HUES6 (cell line): ENCODE results near the gene PCBP3.

ENCODE experiments used
- H3K27ac ChIP-seq: 2 replicates; pipeline ENCODE4 v1.7.0; 2013; ENCODE audit warnings: low read depth, mild to moderate bottlenecking, low read length, inconsistent platforms
- H3K27me3 ChIP-seq: 2 replicates; pipeline ENCODE4 v1.6.1; 2013; ENCODE audit warnings: low read length; ENCODE audit not compliant: control insufficient read depth, insufficient read depth
- H3K36me3 ChIP-seq: 2 replicates; pipeline ENCODE4 v1.6.1; 2013; ENCODE audit warnings: low read length; ENCODE audit not compliant: control insufficient read depth, insufficient read depth
- H3K4me1 ChIP-seq: 2 replicates; pipeline ENCODE4 v1.6.1; 2013; ENCODE audit warnings: low read length; ENCODE audit not compliant: control insufficient read depth, insufficient read depth
- H3K4me3 ChIP-seq: 2 replicates; pipeline ENCODE4 v1.5.1; 2013; ENCODE audit warnings: low read depth, low read length
- H3K9ac ChIP-seq: one replicate; pipeline ENCODE4 v1.6.1; 2013; ENCODE audit warnings: mild to moderate bottlenecking, low read length
- H3K9me3 ChIP-seq: 2 replicates; pipeline ENCODE4 v1.6.1; 2013; ENCODE audit warnings: low read depth, low read length; ENCODE audit not compliant: control insufficient read depth, insufficient read depth

Gene PCBP3

DNA sequence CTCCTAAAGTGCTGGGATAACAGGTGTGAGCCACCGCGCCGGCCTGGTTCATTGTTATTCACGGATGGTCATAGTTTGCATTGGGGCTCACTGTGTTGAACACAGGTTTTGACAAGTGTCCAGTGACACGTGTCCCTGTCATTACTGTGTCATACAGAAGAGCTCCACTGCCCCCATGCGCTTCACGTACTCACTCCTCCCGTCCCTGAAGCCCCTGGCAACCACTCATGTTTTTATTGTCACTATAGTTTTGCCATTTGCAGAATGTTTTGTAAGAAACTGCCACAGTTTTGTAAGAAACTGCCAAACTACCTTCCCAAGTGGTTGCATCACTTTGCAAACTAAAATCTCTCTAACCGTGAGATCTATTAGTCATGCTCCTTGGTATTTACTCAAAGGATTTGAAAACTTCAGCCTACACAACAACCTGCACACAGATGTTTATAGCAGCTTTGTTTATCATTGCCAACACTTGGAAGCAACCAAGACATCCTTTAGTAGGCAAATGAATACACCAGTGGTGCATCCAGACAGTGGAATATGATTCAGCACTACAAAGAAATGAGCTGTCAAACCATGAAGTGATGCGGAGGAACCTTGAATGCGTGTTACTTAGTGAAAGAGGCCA lies 174.9 kb downstream of the PCBP3 start:
- Histone ChIP-seq H3K4me1 (peaks cover 8% of the 10 kb centered on the region; the same call in 1 of the 2 replicates), H3K27ac (no peak overlapping the region), H3K27me3 (no peaks in the 10 kb centered on the region; the same call in 1 of the 2 replicates), H3K9ac (no peak overlapping the region), H3K36me3 (no peaks in the 10 kb centered on the region), H3K9me3 (no peaks in the 10 kb centered on the region), H3K4me3 (no peak overlapping the region)

DNA sequence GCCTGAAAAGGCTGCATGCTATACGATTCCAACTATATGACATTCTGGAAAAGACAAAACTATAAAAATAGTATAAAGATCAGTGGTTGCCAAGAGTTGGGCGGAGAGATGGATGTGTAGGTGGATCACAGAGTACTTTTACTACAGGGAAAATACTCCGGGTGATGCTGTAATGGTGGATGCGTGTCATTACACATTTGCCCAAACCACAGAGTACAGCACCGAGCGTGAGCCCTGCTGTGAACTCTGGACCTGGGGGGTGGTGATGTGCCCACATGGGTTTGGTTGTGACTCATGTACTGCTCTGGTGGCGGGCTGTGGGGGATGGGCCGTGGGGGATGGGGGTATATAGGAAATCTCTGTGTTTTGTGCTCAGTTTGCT lies 175.4 kb downstream of the PCBP3 start:
- Histone ChIP-seq H3K4me1 (peaks cover 8% of the 10 kb centered on the region; the same call in 1 of the 2 replicates), H3K4me3 (no peak overlapping the region)

DNA sequence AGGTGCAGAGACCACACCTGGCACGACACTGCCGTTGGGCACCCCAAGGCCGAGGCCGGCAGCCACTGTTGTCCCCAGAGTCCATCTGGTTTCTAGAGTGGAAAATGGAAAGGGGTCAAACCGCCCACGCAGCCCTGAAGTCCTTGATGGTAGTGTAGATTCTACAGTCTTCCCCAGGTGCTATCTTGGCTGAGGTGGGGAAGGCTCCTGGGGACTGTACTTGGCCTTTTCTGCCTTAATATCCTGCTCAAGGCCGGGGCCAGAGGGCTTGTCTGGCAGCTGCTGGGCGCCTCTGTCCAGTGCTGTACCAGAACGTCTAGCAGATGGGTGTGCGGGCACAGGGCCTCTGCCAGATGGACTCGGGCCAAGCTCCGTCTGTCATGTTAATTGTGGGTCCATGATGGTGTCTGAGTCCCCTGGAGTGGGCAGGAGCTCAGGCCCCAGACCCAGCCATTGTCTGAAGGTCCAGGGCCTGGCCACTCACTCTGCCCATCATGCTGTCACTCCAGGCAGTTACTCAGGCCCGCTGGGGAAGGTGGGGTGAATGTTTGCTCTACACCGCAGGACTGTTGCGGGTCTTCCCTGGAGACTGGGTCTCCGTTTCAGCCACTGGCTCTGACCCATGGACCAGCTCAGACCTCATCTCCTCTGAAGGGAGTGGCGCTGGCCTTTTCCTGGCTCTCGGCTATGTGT lies 176.1 kb downstream of the PCBP3 start:
- no peak overlapping the region for H3K27ac ChIP-seq

More for the DNA sequence above, 175.4 kb downstream of the PCBP3 start:
- Histone ChIP-seq H3K9ac (no peak overlapping the region), H3K27me3 (no peaks in the 10 kb centered on the region; the same call in 1 of the 2 replicates), H3K36me3 (no peaks in the 10 kb centered on the region), H3K9me3 (no peaks in the 10 kb centered on the region), H3K27ac (no peak overlapping the region)

DNA sequence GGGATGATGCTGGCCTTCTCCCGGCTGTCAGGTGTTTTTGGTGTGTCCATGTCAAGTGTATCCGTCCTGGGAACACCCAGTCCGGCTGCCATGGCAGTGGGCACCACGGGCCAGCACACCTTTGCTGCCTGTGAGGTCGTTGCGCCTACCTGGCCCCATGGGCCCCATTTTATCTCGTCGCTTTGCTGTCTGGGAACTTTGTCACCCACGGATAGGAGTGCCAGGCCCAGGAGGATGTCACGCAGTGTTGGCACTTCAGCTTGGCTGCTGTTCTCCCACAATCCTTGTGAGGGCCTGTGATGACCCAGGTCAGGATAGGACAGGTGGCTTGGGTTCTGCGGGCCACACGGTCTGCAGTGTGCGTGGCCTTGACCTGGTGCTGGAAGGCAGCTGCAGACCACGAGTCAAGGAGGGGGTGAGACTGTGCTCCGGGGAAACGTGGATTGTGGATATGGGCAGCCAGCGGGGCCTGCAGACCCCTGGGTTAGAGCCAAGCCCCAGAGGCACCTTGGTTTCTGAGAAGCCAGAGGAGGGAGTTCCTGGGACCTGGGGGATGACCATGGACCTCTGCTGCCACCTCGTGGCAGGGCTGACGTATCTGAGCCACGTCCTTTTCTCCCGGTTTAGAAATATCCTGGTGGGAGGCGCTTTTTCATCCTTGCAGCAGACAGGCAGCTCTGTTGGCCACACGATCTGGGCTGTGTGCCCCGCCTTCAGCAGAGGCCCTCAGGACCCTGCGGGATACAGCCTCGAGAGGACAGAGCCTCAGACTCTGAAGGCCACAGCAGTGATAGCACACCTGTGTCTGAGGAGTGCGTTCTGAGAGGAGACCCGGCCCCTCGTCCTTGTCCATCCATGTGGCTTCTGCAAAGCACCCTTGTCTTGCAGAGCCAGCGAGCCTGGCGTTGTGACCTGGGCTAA lies 176.9 kb downstream of the PCBP3 start:
- Histone ChIP-seq H3K27me3 (no peaks in the 10 kb centered on the region; the same call in 1 of the 2 replicates), H3K9me3 (no peaks in the 10 kb centered on the region), H3K27ac (no peak overlapping the region), H3K9ac (no peak overlapping the region), H3K36me3 (no peaks in the 10 kb centered on the region), H3K4me3 (no peak overlapping the region), H3K4me1 (peaks cover 8% of the 10 kb centered on the region; the same call in 1 of the 2 replicates)

More for the DNA sequence above, 176.1 kb downstream of the PCBP3 start:
- Histone ChIP-seq H3K9ac (no peak overlapping the region), H3K9me3 (no peaks in the 10 kb centered on the region), H3K4me3 (no peak overlapping the region), H3K27me3 (no peaks in the 10 kb centered on the region; the same call in 1 of the 2 replicates), H3K36me3 (no peaks in the 10 kb centered on the region), H3K4me1 (peaks cover 8% of the 10 kb centered on the region; the same call in 1 of the 2 replicates)

DNA sequence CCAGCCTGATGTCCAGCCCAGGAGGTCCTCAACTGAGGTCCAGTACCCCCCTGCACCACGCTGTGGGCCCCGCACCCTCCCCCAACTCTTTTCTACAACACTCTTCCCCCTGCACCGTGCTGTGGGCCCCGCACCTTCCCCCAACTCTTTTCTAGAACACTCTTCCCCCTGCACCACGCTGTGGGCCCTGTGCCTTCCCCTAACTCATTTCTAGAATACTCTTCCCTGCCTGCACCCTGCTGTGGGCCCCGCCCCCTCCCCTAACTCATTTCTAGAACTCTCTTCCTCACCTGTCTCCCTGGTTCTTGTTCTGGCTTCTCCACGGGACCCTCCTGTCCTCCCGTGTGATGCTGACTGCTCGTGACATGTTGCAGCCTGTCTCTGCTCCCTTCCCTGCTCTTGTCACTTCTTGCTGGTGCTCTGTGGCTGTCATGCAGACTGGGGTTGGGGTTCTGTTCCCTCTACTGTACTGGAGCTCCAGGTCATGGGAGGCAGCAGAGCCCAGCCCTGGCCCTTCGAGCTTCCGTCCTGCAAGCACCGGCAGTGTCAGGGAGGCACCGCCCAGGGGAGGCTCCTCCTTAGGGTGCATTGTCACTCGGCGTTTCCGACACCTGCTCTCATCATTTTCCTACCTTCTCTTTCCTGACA lies 177.9 kb downstream of the PCBP3 start:
- H3K4me3 ChIP-seq: no peak overlapping the region
- H3K27ac ChIP-seq: no peak overlapping the region
- peaks cover 8% of the 10 kb centered on the region; the same call in 1 of the 2 replicates for H3K4me1 ChIP-seq
- no peak overlapping the region for H3K9ac ChIP-seq
- no peaks in the 10 kb centered on the region for H3K36me3 ChIP-seq
- no peaks in the 10 kb centered on the region for H3K9me3 ChIP-seq
- H3K27me3 ChIP-seq: no peaks in the 10 kb centered on the region; the same call in 1 of the 2 replicates

DNA sequence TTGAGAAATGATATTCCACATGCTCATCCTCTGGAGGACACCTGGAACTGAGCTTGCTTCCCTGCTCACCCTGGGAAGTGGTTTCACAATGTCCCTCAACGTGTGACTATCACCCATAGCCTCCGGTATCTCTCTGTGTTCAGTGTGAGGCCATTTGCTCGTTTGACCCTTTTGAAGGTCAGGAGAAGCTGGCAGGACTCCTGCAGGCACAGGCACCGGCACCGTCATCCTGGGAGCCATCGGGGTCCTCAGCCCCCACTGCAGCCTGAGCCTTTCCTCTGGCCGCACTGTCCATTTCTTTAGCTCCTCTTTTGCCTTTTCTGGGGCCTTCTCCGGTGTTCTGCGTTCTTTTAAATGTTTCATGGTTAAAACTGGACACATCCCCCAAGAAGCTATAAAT lies 178.5 kb downstream of the PCBP3 start:
- no peaks in the 10 kb centered on the region for H3K9me3 ChIP-seq
- H3K4me1 ChIP-seq: peaks cover 8% of the 10 kb centered on the region; the same call in 1 of the 2 replicates
- no peak overlapping the region for H3K27ac ChIP-seq
- H3K9ac ChIP-seq: no peak overlapping the region
- no peak overlapping the region for H3K4me3 ChIP-seq
- no peaks in the 10 kb centered on the region; the same call in 1 of the 2 replicates for H3K27me3 ChIP-seq
- no peaks in the 10 kb centered on the region for H3K36me3 ChIP-seq

DNA sequence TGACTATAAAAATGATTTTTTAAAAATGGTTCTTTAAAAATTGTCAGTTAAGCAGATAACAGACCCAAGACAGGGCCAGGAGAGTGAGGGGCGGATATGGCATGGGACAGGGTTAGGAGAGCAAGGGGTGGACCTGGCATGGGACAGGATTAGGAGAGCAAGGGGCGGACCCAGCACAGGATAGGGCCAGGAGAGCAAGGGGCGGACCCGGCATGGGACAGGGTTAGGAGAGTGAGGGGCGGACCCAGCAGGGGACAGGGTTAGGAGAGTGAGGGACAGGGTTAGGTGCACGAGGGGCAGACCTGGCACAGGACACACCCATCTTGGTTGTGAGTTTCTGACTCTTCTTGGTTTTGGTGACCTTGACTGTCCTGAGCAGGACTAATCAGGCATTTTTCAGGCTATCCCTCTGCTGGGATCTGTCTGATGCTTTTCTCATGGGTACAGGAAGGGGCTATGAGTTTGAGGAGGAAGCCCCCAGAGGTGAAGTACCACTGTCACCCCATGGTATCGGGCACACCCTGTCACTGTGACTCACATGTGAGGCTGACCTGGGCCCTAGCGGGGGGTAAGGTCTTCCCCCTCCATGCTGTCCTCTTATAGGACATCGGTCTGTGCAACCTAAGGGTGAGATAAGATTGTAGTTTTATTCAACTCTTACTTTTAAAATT lies 179.0 kb downstream of the PCBP3 start:
- Histone ChIP-seq H3K27ac (no peak overlapping the region), H3K9ac (no peak overlapping the region), H3K4me1 (peaks cover 8% of the 10 kb centered on the region; the same call in 1 of the 2 replicates), H3K9me3 (no peaks in the 10 kb centered on the region), H3K27me3 (no peaks in the 10 kb centered on the region; the same call in 1 of the 2 replicates), H3K36me3 (no peaks in the 10 kb centered on the region), H3K4me3 (no peak overlapping the region)

DNA sequence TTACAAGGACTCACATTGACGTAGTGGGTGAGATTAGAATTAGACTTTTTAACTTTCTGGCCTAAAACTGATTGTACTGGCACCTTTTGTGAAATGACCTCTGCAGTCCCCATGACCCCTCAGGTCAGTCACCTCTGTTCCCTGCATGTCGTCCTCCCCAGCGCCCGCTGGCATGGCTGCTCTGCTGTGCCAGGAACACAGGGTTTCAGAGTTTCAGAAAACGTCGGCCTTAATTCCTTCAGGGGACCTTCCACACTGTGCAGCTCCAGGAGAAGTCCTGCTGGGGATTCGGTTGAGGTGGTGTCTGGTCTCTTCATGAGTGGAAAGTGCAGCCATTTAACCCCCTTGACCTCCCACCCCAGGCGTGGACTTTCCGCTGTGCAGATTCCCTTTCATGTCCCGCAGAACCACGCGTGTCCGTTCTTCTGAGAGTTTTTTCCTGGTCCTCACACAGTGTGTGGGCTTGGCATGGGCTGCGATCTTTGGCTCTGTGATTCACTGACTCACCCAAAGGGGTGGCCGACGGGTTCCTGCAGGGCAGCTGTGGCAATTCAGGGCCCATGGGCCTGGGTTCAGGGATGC lies 179.7 kb downstream of the PCBP3 start:
- no peaks in the 10 kb centered on the region for H3K36me3 ChIP-seq
- no peaks in the 10 kb centered on the region; the same call in 1 of the 2 replicates for H3K27me3 ChIP-seq
- H3K9me3 ChIP-seq: no peaks in the 10 kb centered on the region
- peaks cover 8% of the 10 kb centered on the region; the same call in 1 of the 2 replicates for H3K4me1 ChIP-seq
- H3K4me3 ChIP-seq: no peak overlapping the region
- no peak overlapping the region for H3K27ac ChIP-seq
- no peak overlapping the region for H3K9ac ChIP-seq

DNA sequence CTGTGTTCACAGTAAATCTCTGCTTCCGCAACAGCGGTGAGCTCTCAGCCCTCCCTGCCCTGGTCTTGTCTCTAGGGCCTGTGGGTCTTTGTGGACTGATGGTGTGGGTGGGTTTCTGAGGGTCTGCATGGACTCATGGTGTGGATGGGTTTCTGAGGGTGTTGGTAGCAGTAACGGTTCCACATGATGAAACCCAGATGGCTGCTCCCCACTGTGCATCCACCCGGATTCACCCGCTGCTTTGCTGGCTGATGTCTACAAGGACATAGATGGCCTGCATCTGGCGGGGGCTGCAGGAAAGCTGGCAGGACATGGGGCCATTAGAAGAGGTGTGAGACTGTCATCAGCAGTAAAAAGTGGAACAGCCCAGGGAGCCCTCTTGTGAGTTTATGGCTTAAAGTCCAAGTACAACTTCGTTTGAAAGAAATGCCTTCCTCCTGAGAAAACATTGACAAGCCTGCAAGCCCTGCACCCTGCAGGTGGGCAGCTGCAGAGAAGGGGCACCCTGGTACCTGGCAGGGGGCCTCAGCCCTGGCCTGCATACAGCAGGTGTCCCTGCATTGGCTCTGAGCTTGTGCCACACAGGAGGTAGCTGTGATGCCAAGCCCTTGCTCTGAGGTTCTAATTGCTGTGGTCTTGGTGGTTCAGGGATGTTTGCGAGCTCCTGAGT lies 181.2 kb downstream of the PCBP3 start:
- Histone ChIP-seq H3K4me1 (peaks cover 8% of the 10 kb centered on the region; the same call in 1 of the 2 replicates), H3K4me3 (no peak overlapping the region), H3K9me3 (no peaks in the 10 kb centered on the region), H3K27ac (no peak overlapping the region), H3K9ac (no peak overlapping the region), H3K27me3 (no peaks in the 10 kb centered on the region; the same call in 1 of the 2 replicates), H3K36me3 (no peaks in the 10 kb centered on the region)
